Mucosa of rectum (tissue), 2 donors: ENCODE results near the gene AFMID.
A peak's percentile ranks its signal among the peaks of the same experiment; 100 is the strongest.

Experiments used
- H3K27ac ChIP-seq, 2 donors: one replicate each; pipeline ENCODE4 v1.7.0; 2013; ENCODE audit warnings: inconsistent platforms in 2 of 2, low read depth in 2 of 2, low read length in 2 of 2
- H3K27me3 ChIP-seq, 2 donors: one replicate each; pipeline ENCODE4 v1.7.0; 2013; ENCODE audit warnings: low read length in 2 of 2; ENCODE audit not compliant: control insufficient read depth in 2 of 2, insufficient read depth in 2 of 2
- H3K36me3 ChIP-seq, 2 donors: one replicate each; pipeline ENCODE4 v1.7.0; 2013; ENCODE audit warnings: low read length in 2 of 2; ENCODE audit not compliant: control insufficient read depth in 2 of 2, insufficient read depth in 2 of 2
- H3K4me1 ChIP-seq, 2 donors: one replicate each; pipeline ENCODE4 v1.7.0; 2013; ENCODE audit warnings: low read length in 2 of 2, mild to moderate bottlenecking in 1 of 2; ENCODE audit not compliant: control insufficient read depth in 2 of 2, insufficient read depth in 2 of 2
- H3K4me3 ChIP-seq, 2 donors: one replicate each; pipeline ENCODE4 v1.7.0; 2013; ENCODE audit warnings: low read length in 2 of 2
- H3K9ac ChIP-seq, 2 donors: one replicate each; pipeline ENCODE4 v1.7.0; 2013; ENCODE audit warnings: low read length in 2 of 2, low read depth in 1 of 2, mild to moderate bottlenecking in 1 of 2
- H3K9me3 ChIP-seq, 2 donors: one replicate each; pipeline ENCODE4 v1.7.0; 2013; ENCODE audit warnings: low read length in 2 of 2; ENCODE audit not compliant: control insufficient read depth in 2 of 2
- donor health status: healthy.
- donor health status: Normal muscosa, but diverticular disease.

The AFMID gene

GRCh38 chr17:78204387-78205123, 17.4 kb downstream of the AFMID start:
- Histone ChIP-seq H3K27me3 (no peaks in the 10 kb centered on the region), H3K36me3 (peaks cover 10% of the 10 kb centered on the region in 2 donors), H3K4me3 (no peak overlapping the region), H3K27ac (no peak overlapping the region), H3K4me1 (peaks cover 2 to 3% of the 10 kb centered on the region in 2 donors), H3K9ac (no peak overlapping the region), H3K9me3 (no peaks in the 10 kb centered on the region)

- H3K4me3 ChIP-seq: no peak overlapping the region
- no peaks in the 10 kb centered on the region for H3K9me3 ChIP-seq
- H3K36me3 ChIP-seq: peaks cover 10% of the 10 kb centered on the region in 2 donors
- no peak overlapping the region for H3K27ac ChIP-seq
- H3K27me3 ChIP-seq: no peaks in the 10 kb centered on the region
- no peaks in the 10 kb centered on the region for H3K4me1 ChIP-seq
- no peak overlapping the region for H3K9ac ChIP-seq
Measured at GRCh38 chr17:78205124-78205775, 18.1 kb downstream of the AFMID start.

GRCh38 chr17:78206298-78206697, 19.1 kb downstream of the AFMID start:
- Histone ChIP-seq H3K4me1 (no peaks in the 10 kb centered on the region), H3K9me3 (no peaks in the 10 kb centered on the region), H3K36me3 (peaks cover 10% of the 10 kb centered on the region in 2 donors), H3K27ac (no peak overlapping the region), H3K4me3 (no peak overlapping the region), H3K9ac (no peak overlapping the region), H3K27me3 (no peaks in the 10 kb centered on the region)

GRCh38 chr17:78208486-78208885, 21.3 kb downstream of the AFMID start:
- Histone ChIP-seq H3K27me3 (no peaks in the 10 kb centered on the region), H3K9me3 (no peaks in the 10 kb centered on the region), H3K36me3 (peaks cover 7% of the 10 kb centered on the region in 2 donors), H3K27ac (no peak overlapping the region), H3K9ac (no peak overlapping the region), H3K4me1 (no peaks in the 10 kb centered on the region), H3K4me3 (no peak overlapping the region)

- H3K4me1 ChIP-seq: peaks cover 7% of the 10 kb centered on the region in 2 donors
- peaks cover 0 to 2% of the 10 kb centered on the region in 2 donors for H3K36me3 ChIP-seq
- H3K27ac ChIP-seq: no peak overlapping the region
- no peak overlapping the region for H3K4me3 ChIP-seq
- no peaks in the 10 kb centered on the region for H3K9me3 ChIP-seq
- H3K27me3 ChIP-seq: no peaks in the 10 kb centered on the region
- H3K9ac ChIP-seq: no peak overlapping the region
Measured at GRCh38 chr17:78210111-78210510, 22.9 kb downstream of the AFMID start.

- Histone ChIP-seq H3K9ac (no peak overlapping the region), H3K4me3 (no peak overlapping the region), H3K4me1 (peaks cover 7% of the 10 kb centered on the region in 2 donors), H3K27ac (no peak overlapping the region), H3K9me3 (no peaks in the 10 kb centered on the region), H3K36me3 (peaks cover 0 to 2% of the 10 kb centered on the region in 2 donors), H3K27me3 (no peaks in the 10 kb centered on the region)
Measured at GRCh38 chr17:78211032-78211431, 23.9 kb downstream of the AFMID start.

- no peaks in the 10 kb centered on the region for H3K36me3 ChIP-seq
- peak within 1 kb of the TSS; percentile 41 to 68 for H3K9ac ChIP-seq
- peaks cover 7% of the 10 kb centered on the region in 2 donors for H3K4me1 ChIP-seq
- peak within 1 kb of the TSS; percentile 65 to 68 for H3K4me3 ChIP-seq
- H3K9me3 ChIP-seq: no peaks in the 10 kb centered on the region
- no peak within 1 kb of the TSS for H3K27ac ChIP-seq
- no peaks in the 10 kb centered on the region for H3K27me3 ChIP-seq
Measured at GRCh38 chr17:78214016-78214705, 27.0 kb downstream of the AFMID start, which contains the start of gene BIRC5. Gene BIRC5 (plus strand): TSS chr17:78214253. CDS start chr17:78214317, 64 bp downstream.

GRCh38 chr17:78214706-78215061, 27.5 kb downstream of the AFMID start:
- Histone ChIP-seq H3K9me3 (no peaks in the 10 kb centered on the region), H3K36me3 (no peaks in the 10 kb centered on the region), H3K9ac (peak overlapping the region in 1 of 2 donors; percentile 68), H3K4me1 (peaks cover 7% of the 10 kb centered on the region in 2 donors), H3K4me3 (peak overlapping the region; percentile 65 to 68), H3K27ac (no peak overlapping the region), H3K27me3 (no peaks in the 10 kb centered on the region)

GRCh38 chr17:78219396-78220150, 32.4 kb downstream of the AFMID start:
- no peak overlapping the region for H3K27ac ChIP-seq
- H3K9ac ChIP-seq: no peak overlapping the region

More at GRCh38 chr17:78219396-78220150, 32.4 kb downstream of the AFMID start:
- Histone ChIP-seq H3K27me3 (no peaks in the 10 kb centered on the region), H3K4me1 (peaks cover 2 to 3% of the 10 kb centered on the region in 2 donors), H3K4me3 (no peak overlapping the region), H3K36me3 (peaks cover 0 to 2% of the 10 kb centered on the region in 2 donors), H3K9me3 (no peaks in the 10 kb centered on the region)
